SK-N-SH (cell line): ENCODE data around the gene SLC34A2. TPM values are rescaled to one million over a fixed set of nuclear protein-coding genes. Genes with fewer than 3 reads are reported as not detected.

Source experiments
- CTCF ChIA-PET: fragments of 300-600, 350-600 bp; formaldehyde crosslinking; extraction: SDS; loops from one replicate; lab custom pipeline; 2021; lab: Yijun Ruan, JAX
- POLR2A ChIA-PET: fragments of 350-600 bp; sonication (Branson Sonifier 250); formaldehyde crosslinking; extraction: SDS; loops from one replicate; lab custom pipeline; 2020; ENCODE audit warnings: antibody characterized with exemption, inconsistent platforms; lab: Yijun Ruan, JAX
- DNase-seq: peaks from one replicate; pipeline ENCODE4 v3.0.0; 2012
- H2AFZ ChIP-seq: fragments of 200-600 bp; sonication (generic); 2 replicates; pipeline ENCODE4 v1.8.1; 2016; ENCODE audit warnings: antibody characterized with exemption, mild to moderate bottlenecking, low read depth
- H3F3A ChIP-seq: fragments of 200-600 bp; sonication (generic); replicated peaks from 2 replicates; pipeline ENCODE3; 2016; ENCODE audit warnings: antibody characterized with exemption, mild to moderate bottlenecking; ENCODE audit not compliant: insufficient read depth
- H3K27ac ChIP-seq, 2 experiments: fragments of 200-500 bp in 1 of 2; fragments of 200-600 bp in 1 of 2; sonication (Bioruptor generic) in 1 of 2; sonication (generic), shearing (Covaris generic) in 1 of 2; 2 replicates each; pipeline versions ENCODE4 v1.5.1 to v1.6.1; 2014 to 2016; ENCODE audit warnings: low read depth in 2 of 2, inconsistent platforms in 1 of 2, low read length in 1 of 2, mild to moderate bottlenecking in 1 of 2, mixed read lengths in 1 of 2
- H3K27me3 ChIP-seq: fragments of 200-600 bp; sonication (generic), shearing (Covaris generic); 2 replicates; pipeline ENCODE4 v1.6.1; 2016; ENCODE audit warnings: mixed run types; ENCODE audit not compliant: insufficient read depth
- H3K36me3 ChIP-seq, 2 experiments: fragments of 200-500 bp in 1 of 2; fragments of 200-600 bp in 1 of 2; sonication (Bioruptor generic) in 1 of 2; sonication (generic) in 1 of 2; replicated peaks in 1 of 2; 2 replicates each; pipeline versions ENCODE3 to v1.5.1; 2014 to 2016; ENCODE audit warnings: low read length in 1 of 2, mild to moderate bottlenecking in 1 of 2; ENCODE audit not compliant: insufficient read depth in 2 of 2, control insufficient read depth in 1 of 2
- H3K4me1 ChIP-seq, 2 experiments: fragments of 200-500 bp in 1 of 2; fragments of 200-600 bp in 1 of 2; sonication (Bioruptor generic) in 1 of 2; sonication (generic), shearing (Covaris generic) in 1 of 2; 2 replicates each; pipeline versions ENCODE4 v1.5.1 to v1.6.1; 2014 to 2016; ENCODE audit warnings: low read depth in 1 of 2, low read length in 1 of 2, mixed run types in 1 of 2; ENCODE audit not compliant: insufficient read depth in 2 of 2, control insufficient read depth in 1 of 2
- H3K4me2 ChIP-seq: fragments of 200-600 bp; sonication (generic), shearing (Covaris generic); 2 replicates; pipeline ENCODE4 v1.6.1; 2017; ENCODE audit warnings: mixed run types
- H3K4me3 ChIP-seq, 2 experiments: fragments of 200-500 bp in 1 of 2; fragments of 200-600 bp in 1 of 2; sonication (Bioruptor generic) in 1 of 2; sonication (generic), shearing (Covaris generic) in 1 of 2; 2 replicates each; pipeline versions ENCODE4 v1.5.1 to v1.8.1; 2014 to 2016; ENCODE audit warnings: low read depth in 2 of 2, inconsistent platforms in 1 of 2, low read length in 1 of 2, mild to moderate bottlenecking in 1 of 2, mixed read lengths in 1 of 2, moderate library complexity in 1 of 2
- H3K79me2 ChIP-seq: fragments of 200-600 bp; sonication (generic); 2 replicates; pipeline ENCODE4 v1.8.1; 2017; ENCODE audit warnings: mild to moderate bottlenecking; ENCODE audit not compliant: insufficient read depth
- H3K9ac ChIP-seq: fragments of 200-600 bp; sonication (generic); 2 replicates; pipeline ENCODE4 v1.6.1; 2017; ENCODE audit warnings: mixed run types
- H3K9me2 ChIP-seq: fragments of 200-600 bp; sonication (generic); 2 replicates; pipeline ENCODE4 v1.6.1; 2017; ENCODE audit warnings: mixed run types
- H3K9me3 ChIP-seq: fragments of 200-600 bp; sonication (generic); 2 replicates; pipeline ENCODE4 v1.6.1; 2017; ENCODE audit warnings: mixed run types, mild to moderate bottlenecking, moderate library complexity
- H4K20me1 ChIP-seq: fragments of 200-600 bp; sonication (generic); 2 replicates; pipeline ENCODE4 v1.6.1; 2017; ENCODE audit warnings: mild to moderate bottlenecking, mixed run types; ENCODE audit not compliant: insufficient read depth
- EP300 ChIP-seq, 2 experiments: IDR thresholded peaks; 2 replicates each; pipeline versions ENCODE4 v1.4.0 to v1.6.1; 2012; ENCODE audit warnings: borderline replicate concordance in 1 of 2, low read depth in 1 of 2, low read length in 1 of 2
- FOSL2 ChIP-seq: IDR thresholded peaks from 2 replicates; pipeline ENCODE4 v1.4.0; 2012; ENCODE audit warnings: low read depth, mild to moderate bottlenecking, moderate library complexity, borderline replicate concordance
- MEF2A ChIP-seq: IDR thresholded peaks from 2 replicates; pipeline ENCODE4 v1.4.0; 2012; ENCODE audit warnings: low read depth, borderline replicate concordance
- NRF1 ChIP-seq: IDR thresholded peaks from 2 replicates; pipeline ENCODE4 v1.6.1; 2012; ENCODE audit warnings: low read depth, mild to moderate bottlenecking, low read length
- RAD21 ChIP-seq: IDR thresholded peaks from 2 replicates; pipeline ENCODE4 v1.6.1; 2012; ENCODE audit warnings: mild to moderate bottlenecking, low read length
- REST ChIP-seq: IDR thresholded peaks from 2 replicates; pipeline ENCODE4 v1.6.1; 2012; ENCODE audit warnings: mild to moderate bottlenecking, low read depth, low read length, moderate library complexity
- TAF1 ChIP-seq: IDR thresholded peaks from 2 replicates; pipeline ENCODE4 v1.6.1; 2012; ENCODE audit warnings: low read depth, mild to moderate bottlenecking, low read length, moderate library complexity, borderline replicate concordance
- USF1 ChIP-seq: IDR thresholded peaks from 2 replicates; pipeline ENCODE4 v1.4.0; 2012; ENCODE audit warnings: low read depth, borderline replicate concordance
- YY1 ChIP-seq: IDR thresholded peaks from 2 replicates; pipeline ENCODE4 v1.4.0; 2012; ENCODE audit warnings: low read depth, mild to moderate bottlenecking
- ZBTB33 ChIP-seq: IDR thresholded peaks from 2 replicates; pipeline ENCODE4 v1.4.0; 2012; ENCODE audit warnings: low read depth, borderline replicate concordance
- WGBS: methylation state at CpG from one replicate; pipeline ENCODE4 v1.1.6; 2017; ENCODE audit warnings: low lambda C conversion rate; 5-methylcytosine and 5-hydroxymethylcytosine counted together
- polyA plus RNA-seq, 3 experiments: library from polyadenylated mRNA; depleted of rRNA; stranded (reverse); fragments of >200 nt; gene quantifications; 2 replicates each; pipeline ENCODE4 v1.2.3, GENCODE V29; 2012

Gene SLC34A2
- polyA plus RNA-seq, 1 of the 3 experiments (the other 2 are of a cell fraction), result not detected

GRCh38 chr4:25624616-25625015 is 31.0 kb upstream of the SLC34A2 start:
- POLR2A ChIA-PET, result no interaction called here

More at GRCh38 chr4:25624616-25625015, 31.0 kb upstream of the SLC34A2 start:
- CTCF ChIA-PET, result no interaction called here
- no peak for DNase-seq
- Histone ChIP-seq H3K9me2 (no peaks in the 10 kb centered on the region), H3K4me1 (no peaks in the 10 kb centered on the region), H3K79me2 (no peaks in the 10 kb centered on the region), H3K27ac (no peak overlapping the region), H3K9ac (no peak overlapping the region), H3K4me2 (no peak overlapping the region), H3K9me3 (no peaks in the 10 kb centered on the region), H3K4me3 (no peak overlapping the region), H3K36me3 (no peaks in the 10 kb centered on the region), H3K27me3 (peaks cover 12% of the 10 kb centered on the region; the same call in 1 of the 2 replicates), H4K20me1 (no peaks in the 10 kb centered on the region), H3F3A (no peaks in the 10 kb centered on the region), H2AFZ (no peak overlapping the region)
- TF ChIP-seq MEF2A (no peak), USF1 (no peak), NRF1 (no peak), RAD21 (no peak), FOSL2 (no peak), ZBTB33 (no peak), TAF1 (no peak), REST (no peak), EP300 (IDR thresholded peaks at IDR 0.05; ENCODE audit: borderline replicate concordance in 1 of 2, low read depth in 1 of 2, low read length in 1 of 2) (no peak), YY1 (no peak)
- 0% methylated on average over 1 of the region's 1 CpG for WGBS
